SK-N-SH (cell line): ENCODE data around the gene ELMO3. TPM values are rescaled to one million over a fixed set of nuclear protein-coding genes. Genes with fewer than 3 reads are reported as not detected.

Experiments used
- CTCF ChIA-PET: fragments of 300-600, 350-600 bp; formaldehyde crosslinking; extraction: SDS; loops from one replicate; lab custom pipeline; 2021; lab: Yijun Ruan, JAX
- POLR2A ChIA-PET: fragments of 350-600 bp; sonication (Branson Sonifier 250); formaldehyde crosslinking; extraction: SDS; loops from one replicate; lab custom pipeline; 2020; ENCODE audit warnings: antibody characterized with exemption, inconsistent platforms; lab: Yijun Ruan, JAX
- DNase-seq: peaks from one replicate; pipeline ENCODE4 v3.0.0; 2012
- H2AFZ ChIP-seq: fragments of 200-600 bp; sonication (generic); 2 replicates; pipeline ENCODE4 v1.8.1; 2016; ENCODE audit warnings: antibody characterized with exemption, mild to moderate bottlenecking, low read depth
- H3F3A ChIP-seq: fragments of 200-600 bp; sonication (generic); replicated peaks from 2 replicates; pipeline ENCODE3; 2016; ENCODE audit warnings: antibody characterized with exemption, mild to moderate bottlenecking; ENCODE audit not compliant: insufficient read depth
- H3K27ac ChIP-seq, 2 experiments: fragments of 200-500 bp in 1 of 2; fragments of 200-600 bp in 1 of 2; sonication (Bioruptor generic) in 1 of 2; sonication (generic), shearing (Covaris generic) in 1 of 2; 2 replicates each; pipeline versions ENCODE4 v1.5.1 to v1.6.1; 2014 to 2016; ENCODE audit warnings: low read depth in 2 of 2, inconsistent platforms in 1 of 2, low read length in 1 of 2, mild to moderate bottlenecking in 1 of 2, mixed read lengths in 1 of 2
- H3K27me3 ChIP-seq: fragments of 200-600 bp; sonication (generic), shearing (Covaris generic); 2 replicates; pipeline ENCODE4 v1.6.1; 2016; ENCODE audit warnings: mixed run types; ENCODE audit not compliant: insufficient read depth
- H3K36me3 ChIP-seq, 2 experiments: fragments of 200-500 bp in 1 of 2; fragments of 200-600 bp in 1 of 2; sonication (Bioruptor generic) in 1 of 2; sonication (generic) in 1 of 2; replicated peaks in 1 of 2; 2 replicates each; pipeline versions ENCODE3 to v1.5.1; 2014 to 2016; ENCODE audit warnings: low read length in 1 of 2, mild to moderate bottlenecking in 1 of 2; ENCODE audit not compliant: insufficient read depth in 2 of 2, control insufficient read depth in 1 of 2
- H3K4me1 ChIP-seq, 2 experiments: fragments of 200-500 bp in 1 of 2; fragments of 200-600 bp in 1 of 2; sonication (Bioruptor generic) in 1 of 2; sonication (generic), shearing (Covaris generic) in 1 of 2; 2 replicates each; pipeline versions ENCODE4 v1.5.1 to v1.6.1; 2014 to 2016; ENCODE audit warnings: low read depth in 1 of 2, low read length in 1 of 2, mixed run types in 1 of 2; ENCODE audit not compliant: insufficient read depth in 2 of 2, control insufficient read depth in 1 of 2
- H3K4me2 ChIP-seq: fragments of 200-600 bp; sonication (generic), shearing (Covaris generic); 2 replicates; pipeline ENCODE4 v1.6.1; 2017; ENCODE audit warnings: mixed run types
- H3K4me3 ChIP-seq, 2 experiments: fragments of 200-500 bp in 1 of 2; fragments of 200-600 bp in 1 of 2; sonication (Bioruptor generic) in 1 of 2; sonication (generic), shearing (Covaris generic) in 1 of 2; 2 replicates each; pipeline versions ENCODE4 v1.5.1 to v1.8.1; 2014 to 2016; ENCODE audit warnings: low read depth in 2 of 2, inconsistent platforms in 1 of 2, low read length in 1 of 2, mild to moderate bottlenecking in 1 of 2, mixed read lengths in 1 of 2, moderate library complexity in 1 of 2
- H3K79me2 ChIP-seq: fragments of 200-600 bp; sonication (generic); 2 replicates; pipeline ENCODE4 v1.8.1; 2017; ENCODE audit warnings: mild to moderate bottlenecking; ENCODE audit not compliant: insufficient read depth
- H3K9ac ChIP-seq: fragments of 200-600 bp; sonication (generic); 2 replicates; pipeline ENCODE4 v1.6.1; 2017; ENCODE audit warnings: mixed run types
- H3K9me2 ChIP-seq: fragments of 200-600 bp; sonication (generic); 2 replicates; pipeline ENCODE4 v1.6.1; 2017; ENCODE audit warnings: mixed run types
- H3K9me3 ChIP-seq: fragments of 200-600 bp; sonication (generic); 2 replicates; pipeline ENCODE4 v1.6.1; 2017; ENCODE audit warnings: mixed run types, mild to moderate bottlenecking, moderate library complexity
- H4K20me1 ChIP-seq: fragments of 200-600 bp; sonication (generic); 2 replicates; pipeline ENCODE4 v1.6.1; 2017; ENCODE audit warnings: mild to moderate bottlenecking, mixed run types; ENCODE audit not compliant: insufficient read depth
- CHD2 ChIP-seq: fragments of 150-350 bp; IDR thresholded peaks from 2 replicates; pipeline ENCODE4 v1.6.1; 2018; ENCODE audit warnings: low read length; ENCODE audit not compliant: partially characterized antibody
- FOSL2 ChIP-seq: IDR thresholded peaks from 2 replicates; pipeline ENCODE4 v1.4.0; 2012; ENCODE audit warnings: low read depth, mild to moderate bottlenecking, moderate library complexity, borderline replicate concordance
- FOXM1 ChIP-seq: IDR thresholded peaks from 2 replicates; pipeline ENCODE4 v1.4.0; 2012; ENCODE audit warnings: low read depth, mild to moderate bottlenecking
- IRF3 ChIP-seq: fragments of 150-350 bp; IDR thresholded peaks from 2 replicates; pipeline ENCODE4 v1.6.1; 2016; ENCODE audit warnings: mild to moderate bottlenecking, low read depth, low read length
- MAX ChIP-seq: IDR thresholded peaks from 2 replicates; pipeline ENCODE4 v1.4.0; 2012; ENCODE audit warnings: low read depth
- NFIC ChIP-seq: IDR thresholded peaks from 2 replicates; pipeline ENCODE4 v1.4.0; 2012; ENCODE audit warnings: borderline replicate concordance
- RFX5 ChIP-seq: IDR thresholded peaks from 2 replicates; pipeline ENCODE4 v1.6.1; 2012; ENCODE audit warnings: mild to moderate bottlenecking, improper control_type of control experiment, low read length
- SMC3 ChIP-seq: IDR thresholded peaks from 2 replicates; pipeline ENCODE4 v1.6.1; 2012; ENCODE audit warnings: low read depth, low read length, improper control_type of control experiment
- TAF1 ChIP-seq: IDR thresholded peaks from 2 replicates; pipeline ENCODE4 v1.6.1; 2012; ENCODE audit warnings: low read depth, mild to moderate bottlenecking, low read length, moderate library complexity, borderline replicate concordance
- TEAD4 ChIP-seq: IDR thresholded peaks from 2 replicates; pipeline ENCODE4 v1.4.0; 2012; ENCODE audit warnings: mild to moderate bottlenecking, borderline replicate concordance; ENCODE audit not compliant: insufficient read depth
- USF1 ChIP-seq: IDR thresholded peaks from 2 replicates; pipeline ENCODE4 v1.4.0; 2012; ENCODE audit warnings: low read depth, borderline replicate concordance
- ZBTB33 ChIP-seq: IDR thresholded peaks from 2 replicates; pipeline ENCODE4 v1.4.0; 2012; ENCODE audit warnings: low read depth, borderline replicate concordance
- WGBS: methylation state at CpG from one replicate; pipeline ENCODE4 v1.1.6; 2017; ENCODE audit warnings: low lambda C conversion rate; 5-methylcytosine and 5-hydroxymethylcytosine counted together
- polyA plus RNA-seq, 3 experiments: library from polyadenylated mRNA; depleted of rRNA; stranded (reverse); fragments of >200 nt; gene quantifications; 2 replicates each; pipeline ENCODE4 v1.2.3, GENCODE V29; 2012

Gene ELMO3
- polyA plus RNA-seq, 1 of the 3 experiments (the other 2 are of a cell fraction) = 2.3 TPM

- no peaks in the 10 kb centered on the region for H3K9me3 ChIP-seq
- H3K9me2 ChIP-seq = no peaks in the 10 kb centered on the region
- TF ChIP-seq TEAD4 (no peak), IRF3 (no peak), TAF1 (no peak), NFIC (no peak), ZBTB33 (no peak), MAX (no peak), RFX5 (no peak), SMC3 (no peak), CHD2 (no peak), FOSL2 (no peak), FOXM1 (no peak), USF1 (no peak)
- H3K27ac ChIP-seq = no peak overlapping the region
- H3K4me1 ChIP-seq = peaks cover 10 to 28% of the 10 kb centered on the region in 2 experiments; a peak in 3 of 4 replicates
- no peaks in the 10 kb centered on the region for H4K20me1 ChIP-seq
- H3K4me3 ChIP-seq = no peak overlapping the region
- peaks cover 37% of the 10 kb centered on the region for H3K79me2 ChIP-seq
- no peak for DNase-seq
- POLR2A ChIA-PET = interaction anchor here (1.3 to 1.7 kb wide), 2 partner anchors 11 to 64 kb away, joined by 4 to 6 read pairs; partner anchors contain the start of gene TMEM208
- no peaks in the 10 kb centered on the region for H3K27me3 ChIP-seq
- peaks cover 45 to 48% of the 10 kb centered on the region in 2 experiments for H3K36me3 ChIP-seq
- no peak overlapping the region for H3K9ac ChIP-seq
- CTCF ChIA-PET = interaction anchor here (1.3 to 1.9 kb wide), 2 partner anchors 8 to 11 kb away, joined by 3 to 7 read pairs; partner anchors contain the start of gene TMEM208
- H3F3A ChIP-seq = peaks cover 50% of the 10 kb centered on the region
- H2AFZ ChIP-seq = no peak overlapping the region
- H3K4me2 ChIP-seq = no peak overlapping the region
- 100% methylated on average over 3 of the region's 3 CpGs for WGBS
These were observed 39.3 kb downstream of the ELMO3 start for GRCh38 chr16:67238278-67238575.
